NCI-H1105 (cell line): Measurements from ENCODE around the gene HEXIM2.
"Not testable (repeated sequence)": the region's sequence is repeated elsewhere in the genome, so short reads cannot be mapped to it uniquely, and the experiment has no call there.

Source experiments
- DNase-seq: peaks from one replicate; lab custom pipeline; 2025; lab: John Stamatoyannopoulos, UW

The HEXIM2 gene

DNA sequence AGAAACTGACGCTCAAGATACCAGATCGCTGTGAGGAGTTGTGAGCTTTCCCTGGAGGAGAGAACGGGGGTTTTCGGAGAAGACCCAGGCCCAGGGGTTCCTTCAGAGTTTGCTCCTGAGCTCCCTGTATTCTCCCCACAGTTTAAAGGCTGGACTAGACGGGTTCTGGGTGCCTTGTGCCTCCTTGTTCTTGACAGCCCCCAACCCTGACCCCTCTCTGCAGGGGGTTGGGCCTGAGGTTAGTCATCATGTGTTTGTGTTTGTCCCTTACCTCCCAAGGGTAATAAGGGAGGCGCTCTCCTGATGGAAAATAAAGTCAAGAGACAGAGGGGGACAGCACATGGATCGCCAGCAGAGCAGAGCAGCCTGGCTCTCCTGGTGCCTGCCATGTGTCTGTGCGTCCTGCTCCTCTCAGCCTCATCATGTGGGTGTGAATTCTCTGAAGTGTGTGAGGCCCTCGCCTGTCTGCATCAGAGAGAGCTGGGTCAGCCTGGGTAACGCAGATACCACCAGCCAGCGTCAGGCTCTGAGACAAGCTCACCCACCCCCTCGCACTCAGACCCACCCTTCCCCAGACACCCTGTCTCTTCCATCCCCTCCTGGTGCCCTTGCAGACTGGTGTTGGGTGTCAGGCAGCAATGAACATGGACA lies 8.7 kb downstream of the HEXIM2 start:
- DNase-seq = no peak

DNA sequence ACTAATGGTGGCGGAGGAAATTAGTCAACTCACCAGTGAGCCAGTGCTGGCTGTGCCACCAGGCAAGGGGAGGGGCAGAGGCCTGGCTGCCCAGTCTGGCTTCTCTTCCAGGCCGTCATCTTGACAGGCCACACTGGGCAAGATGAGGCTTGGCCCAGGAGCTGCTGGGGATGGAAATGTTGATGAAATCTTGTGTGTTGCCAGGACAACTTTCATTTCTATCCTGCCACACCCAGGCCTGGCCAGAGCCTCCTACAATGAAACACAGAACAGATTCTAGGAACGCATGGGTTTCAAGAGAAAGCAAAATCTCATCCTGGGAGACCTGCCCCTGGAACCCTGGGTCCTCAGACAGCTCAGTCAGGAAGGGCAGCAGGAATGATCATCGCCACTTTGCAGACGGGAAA lies 9.3 kb downstream of the HEXIM2 start:
- DNase-seq = no peak

DNA sequence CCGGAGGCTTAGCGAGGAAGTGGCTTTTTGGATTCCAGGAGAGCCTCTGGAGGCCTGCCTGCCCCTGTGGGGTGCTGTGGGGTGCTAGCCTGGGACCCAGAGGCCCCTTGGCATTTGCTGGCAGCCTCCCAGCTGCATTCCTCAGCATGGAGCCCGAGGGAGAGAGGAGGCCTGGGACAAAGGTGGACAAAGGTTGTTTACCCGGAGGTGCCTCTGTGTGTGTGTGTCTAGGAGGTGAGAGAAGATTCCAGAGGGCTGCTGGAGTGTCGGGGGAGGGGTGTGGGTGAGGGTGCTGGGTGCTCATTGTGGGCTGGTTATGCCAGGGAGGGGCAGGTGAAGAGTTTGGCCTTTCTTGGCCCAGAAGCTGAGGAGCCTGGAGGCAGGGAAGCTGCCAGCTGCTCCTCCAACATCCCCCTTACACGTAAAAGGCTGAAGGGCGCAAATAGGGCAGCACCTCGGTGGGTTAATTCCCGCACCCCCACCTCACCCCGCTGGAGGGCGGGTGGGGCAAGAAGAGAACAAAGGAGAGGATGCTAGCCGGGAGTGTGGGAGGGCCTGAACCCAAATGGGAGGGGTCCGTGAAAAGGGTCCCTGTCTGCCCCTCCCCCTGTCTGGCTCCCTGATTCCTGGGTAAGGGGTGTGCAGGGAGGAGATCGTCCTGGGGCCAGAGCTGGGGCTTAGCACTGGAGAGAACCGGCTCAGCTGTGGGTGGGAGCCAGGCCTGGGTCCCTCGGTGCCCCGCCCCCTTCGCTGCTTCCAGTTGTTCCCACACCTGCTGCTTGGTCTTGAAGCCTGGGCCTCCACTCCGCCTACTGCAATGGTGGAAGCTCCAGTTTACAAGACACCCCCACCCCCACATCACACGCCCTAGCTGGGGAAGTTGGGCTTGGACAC lies 9.9 kb downstream of the HEXIM2 start:
- DNase-seq = no peak

DNA sequence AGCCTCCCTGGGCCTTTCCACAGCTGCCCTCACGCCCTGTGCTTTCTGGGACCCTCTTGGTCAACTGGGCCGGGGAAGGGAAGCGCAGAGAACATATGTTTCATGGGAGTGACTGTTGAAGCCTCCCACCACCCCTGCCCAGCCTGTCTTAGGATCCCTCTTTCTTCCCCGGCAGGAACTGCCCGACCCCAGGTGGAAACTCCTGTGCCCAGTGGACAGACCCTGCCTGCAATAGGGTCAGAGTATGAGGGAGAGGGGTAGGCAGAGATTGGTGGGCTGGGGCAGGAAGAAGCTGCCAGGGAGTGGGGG lies 10.5 kb downstream of the HEXIM2 start:
- DNase-seq = no peak

DNA sequence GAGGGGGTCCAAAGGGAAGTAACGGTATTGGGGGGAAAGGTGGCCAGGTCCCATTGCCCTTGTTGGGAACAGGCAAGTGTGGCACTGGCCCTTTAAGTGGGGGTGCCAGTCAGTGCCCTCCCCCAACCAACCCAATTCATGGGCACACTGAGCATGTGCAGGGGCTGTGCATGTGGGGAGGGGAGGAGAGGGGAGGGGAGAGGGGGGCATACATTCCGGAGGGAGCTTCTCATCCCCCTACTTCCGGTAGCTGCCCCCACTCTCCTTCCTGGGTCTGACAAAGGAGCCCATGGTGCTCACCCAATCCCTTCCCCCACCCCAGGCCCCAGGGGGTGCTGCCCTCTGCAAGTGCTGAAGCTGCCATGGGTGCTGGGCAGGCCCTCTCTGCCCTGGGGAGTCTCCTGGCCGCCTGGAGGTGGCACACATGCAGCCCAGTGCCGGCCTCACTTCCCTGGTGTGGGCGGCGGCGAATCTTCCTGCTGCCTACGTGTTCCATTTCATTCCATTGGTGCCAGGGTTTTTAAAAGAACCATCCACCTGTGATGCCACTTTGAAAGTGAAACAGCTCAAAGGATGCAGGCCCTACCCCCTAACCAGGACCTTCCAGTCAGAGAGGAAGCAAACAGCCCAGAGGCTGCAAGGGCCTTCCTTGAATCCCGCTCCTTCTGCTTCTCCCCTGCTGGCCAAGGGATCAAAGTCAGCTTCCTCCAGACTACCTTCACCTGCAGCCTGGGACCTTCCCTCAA lies 11.0 kb downstream of the HEXIM2 start:
- DNase-seq = no peak

DNA sequence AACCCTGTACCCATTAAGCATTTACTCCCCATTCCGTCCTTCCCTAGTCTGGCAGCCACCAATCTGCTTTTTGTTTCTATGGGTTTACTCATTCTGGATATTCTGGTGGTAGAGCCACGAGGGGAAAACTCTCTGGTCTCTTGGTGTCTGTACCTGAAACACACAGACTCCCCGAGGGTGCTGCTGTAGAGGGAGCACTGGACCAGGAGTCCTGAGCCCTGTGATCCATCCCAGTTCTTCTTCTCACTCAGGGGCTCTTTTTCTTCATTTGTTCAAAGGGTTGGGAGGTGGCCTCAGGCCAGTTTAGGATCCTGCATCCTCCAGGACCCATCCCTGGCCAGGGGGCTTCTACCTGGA lies 14.1 kb downstream of the HEXIM2 start:
- DNase-seq = no peak

DNA sequence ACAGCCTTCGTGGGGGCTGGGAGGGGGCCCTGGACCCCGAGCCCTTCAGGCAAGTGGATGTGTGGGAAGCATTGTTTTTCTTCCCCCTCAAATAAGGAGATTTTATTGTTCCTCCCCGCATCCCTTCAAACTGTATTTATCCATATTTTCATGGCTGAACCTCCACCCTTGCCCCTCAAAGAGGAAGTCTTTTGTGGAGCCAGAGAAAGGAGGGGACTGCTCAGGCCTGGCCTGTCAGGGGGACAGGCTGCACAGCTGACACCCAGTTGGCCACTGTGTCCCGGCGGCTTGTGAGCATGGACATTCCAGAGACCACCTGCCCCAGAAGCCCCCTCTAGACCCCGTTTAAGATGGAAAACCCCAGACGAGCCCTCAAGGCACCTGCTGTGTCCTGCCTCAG lies 15.9 kb downstream of the HEXIM2 start:
- no peak for DNase-seq

DNA sequence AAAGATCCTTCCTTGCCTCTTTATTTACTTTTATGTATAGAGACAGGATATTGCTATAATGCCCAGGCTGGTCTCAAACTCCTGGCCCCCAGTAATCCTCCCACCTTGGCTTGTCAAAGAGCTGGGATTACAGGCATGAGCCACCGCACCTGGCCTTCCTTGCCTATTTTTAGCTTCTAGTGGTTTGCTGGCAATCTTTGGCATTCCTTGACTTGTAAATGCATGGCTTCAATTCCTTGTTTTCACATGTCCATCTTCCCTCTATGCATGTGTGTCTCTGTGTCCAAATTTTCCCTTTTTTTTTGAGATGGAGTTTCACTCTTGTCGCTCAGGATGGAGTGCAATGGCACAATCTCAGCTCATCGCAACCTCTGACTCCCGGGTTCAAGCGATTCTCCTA lies 22.5 kb downstream of the HEXIM2 start:
- DNase-seq = no peak

DNA sequence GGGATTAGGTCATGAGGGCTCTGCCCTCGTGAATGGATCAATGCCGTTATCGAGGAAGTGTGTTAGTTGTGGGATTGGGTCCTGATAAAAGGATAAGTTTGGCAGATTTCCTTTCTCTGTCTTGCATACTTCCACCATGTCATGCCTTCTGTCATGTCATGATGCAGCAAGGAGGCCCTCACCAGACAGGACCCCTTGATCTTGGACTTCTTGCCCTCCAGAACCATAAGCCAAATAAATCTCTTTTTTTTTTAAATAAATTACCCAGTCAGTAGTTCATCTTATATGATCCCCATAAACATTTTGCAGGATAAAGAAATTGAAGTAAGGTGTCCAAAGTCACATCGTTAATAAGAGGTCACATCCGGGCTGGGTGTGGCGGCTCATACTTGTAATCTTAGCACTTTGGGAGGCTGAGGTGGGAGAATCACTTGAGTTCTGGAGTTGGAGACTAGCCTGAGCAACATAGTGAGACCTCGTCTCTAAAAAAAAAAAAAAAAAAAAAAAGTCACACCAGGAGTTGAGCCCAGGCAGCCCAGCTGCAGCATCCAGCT lies 25.2 kb downstream of the HEXIM2 start:
- DNase-seq = no peak

DNA sequence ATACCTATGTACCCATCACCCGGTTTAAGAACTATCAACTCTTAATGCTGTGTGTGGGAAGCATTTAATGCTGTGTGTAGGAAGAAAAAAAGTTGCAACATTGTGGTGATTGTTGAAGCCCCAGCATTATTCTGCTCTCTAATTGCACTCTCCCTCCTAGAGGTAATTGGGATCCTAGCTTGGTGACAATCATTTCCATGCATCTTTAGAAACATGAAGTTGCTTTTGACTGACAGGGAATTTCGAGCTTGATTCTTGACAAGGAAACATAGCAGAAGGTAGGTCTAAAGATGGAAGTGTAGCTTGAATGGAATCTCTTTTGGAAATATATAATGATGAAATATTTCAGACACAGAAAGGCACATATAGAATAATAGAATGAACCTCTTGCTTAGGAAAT lies 27.3 kb downstream of the HEXIM2 start:
- DNase-seq = no peak

DNA sequence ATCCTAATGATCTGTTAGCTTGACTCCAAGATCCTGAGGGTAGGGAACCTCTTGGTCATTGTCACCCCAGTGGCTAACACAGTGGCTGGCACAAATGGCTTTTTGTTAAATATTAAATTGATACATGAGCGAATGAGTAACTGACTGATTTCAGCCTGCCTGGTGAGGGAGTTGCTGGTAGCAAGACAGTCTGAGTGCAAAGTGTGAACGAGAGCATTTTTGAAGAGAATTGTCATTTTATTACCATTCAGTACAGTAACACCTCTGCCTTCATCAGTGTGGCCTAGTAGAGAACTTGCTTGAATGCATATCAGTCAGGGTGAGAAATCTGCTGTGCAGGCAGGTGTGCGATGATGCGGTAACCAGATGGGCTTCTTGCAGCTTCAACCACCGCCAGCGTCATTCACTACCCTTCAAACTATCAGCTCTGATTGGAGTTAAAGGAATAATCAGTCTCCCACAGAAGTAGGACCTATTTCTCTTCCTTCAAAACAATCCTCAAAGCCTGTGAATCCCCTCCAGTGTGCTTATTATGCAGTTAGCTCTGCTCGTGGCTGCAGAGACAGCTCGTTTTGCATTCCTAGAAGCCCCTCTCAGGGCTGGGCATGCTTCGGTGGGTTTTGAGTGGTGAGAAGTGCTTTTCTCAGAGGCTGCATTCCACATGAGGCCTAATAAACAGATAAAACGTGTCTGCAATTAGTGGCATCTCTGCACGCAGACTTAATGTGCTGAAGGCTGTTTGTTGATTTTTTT lies 29.0 kb downstream of the HEXIM2 start:
- no peak for DNase-seq

DNA sequence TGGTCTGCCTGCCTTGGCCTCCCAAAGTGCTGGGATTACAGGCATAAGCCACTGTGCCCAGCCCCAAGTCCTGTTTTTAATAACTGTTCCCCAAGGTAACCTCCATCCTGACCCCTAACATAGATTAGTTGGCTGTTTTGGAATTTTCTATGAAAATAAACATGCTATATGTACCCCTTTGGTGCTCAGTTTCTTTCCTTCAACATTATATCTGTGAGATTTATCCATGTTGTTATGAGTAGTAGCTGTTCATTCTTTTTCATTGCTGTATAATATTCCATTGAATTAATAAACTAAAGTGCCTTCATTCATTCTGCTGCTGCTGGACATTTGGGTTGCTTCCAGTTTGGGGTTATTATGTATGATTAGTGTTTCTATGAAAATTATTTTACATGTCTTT lies 33.7 kb downstream of the HEXIM2 start:
- DNase-seq = no peak

DNA sequence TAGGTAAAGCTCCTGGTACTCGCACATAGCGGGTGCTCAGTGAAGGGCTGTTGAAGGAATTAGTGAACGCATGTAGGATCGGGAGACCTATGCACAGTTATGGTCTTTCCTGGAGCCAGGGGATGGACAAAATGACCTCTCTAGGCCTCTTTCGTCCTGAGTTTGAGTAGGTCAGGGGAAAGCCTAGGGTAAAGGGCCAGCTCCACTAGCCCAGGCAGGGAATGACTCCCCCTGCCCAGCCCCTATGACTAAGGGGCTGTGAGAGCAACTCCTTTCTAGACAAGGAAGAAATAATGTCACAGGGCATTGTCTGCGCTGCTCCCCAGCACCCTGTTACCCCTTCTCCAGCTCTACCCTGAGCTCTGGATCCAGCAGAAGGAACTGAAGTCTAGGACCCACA lies 35.4 kb downstream of the HEXIM2 start:
- DNase-seq = no peak

DNA sequence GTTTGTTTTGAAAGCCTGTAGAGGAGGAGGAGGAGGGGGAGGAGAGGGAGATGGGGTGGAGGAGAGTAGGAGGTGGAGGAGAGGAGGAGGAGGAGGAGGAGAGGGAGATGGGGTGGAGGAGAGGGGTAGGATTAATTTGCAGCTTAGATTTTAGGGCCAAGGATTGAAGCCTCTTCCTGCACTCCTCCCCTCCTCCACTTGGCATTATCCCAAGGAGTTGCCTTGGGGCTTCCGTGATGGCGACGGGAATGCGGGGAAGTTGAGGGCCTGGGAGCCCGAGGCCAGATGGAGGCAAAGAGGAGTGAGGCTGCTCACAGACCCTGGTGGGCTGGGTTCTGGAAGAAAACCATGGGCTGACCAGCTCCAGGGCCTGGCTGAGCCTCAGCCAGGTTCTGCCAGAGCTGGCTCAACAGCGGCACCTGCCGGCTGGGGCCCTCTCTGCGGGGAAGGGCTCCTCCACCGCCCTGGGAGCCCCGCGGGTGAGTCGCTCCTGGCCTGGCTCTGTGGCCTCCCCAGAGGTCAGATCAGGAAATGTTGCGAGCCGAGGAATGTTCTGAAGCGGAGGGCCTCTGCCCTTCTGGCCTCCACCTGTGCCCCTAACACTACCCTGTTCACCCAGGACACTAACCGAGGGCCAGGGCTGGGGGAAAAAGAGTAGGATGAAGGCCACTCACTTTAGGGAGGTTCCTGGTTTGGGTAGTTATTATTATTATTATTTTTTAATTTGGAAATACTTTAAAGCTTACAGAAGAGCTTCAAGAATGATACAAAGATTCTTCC lies 36.1 kb downstream of the HEXIM2 start:
- peak; percentile 67 for DNase-seq

DNA sequence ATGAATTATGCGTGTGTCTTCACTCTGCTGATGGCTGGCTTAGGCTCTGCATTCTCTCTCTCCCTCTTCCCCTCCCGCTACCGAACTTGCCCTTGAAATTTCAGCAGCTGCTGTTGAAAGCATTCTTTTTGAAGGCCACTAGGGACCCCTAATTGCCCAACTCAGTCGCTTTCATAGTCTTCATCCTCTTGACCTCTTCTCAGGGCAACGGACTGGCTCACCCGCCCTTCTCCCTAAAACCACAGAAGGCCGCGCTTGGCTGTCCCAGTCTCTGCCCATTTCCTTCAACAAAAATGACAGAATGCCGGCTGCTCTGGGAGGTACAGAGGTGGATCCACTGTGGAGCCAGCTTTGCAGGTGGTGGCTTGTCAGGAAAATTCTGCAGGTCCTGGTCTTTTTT lies 39.0 kb downstream of the HEXIM2 start:
- DNase-seq = no peak

DNA sequence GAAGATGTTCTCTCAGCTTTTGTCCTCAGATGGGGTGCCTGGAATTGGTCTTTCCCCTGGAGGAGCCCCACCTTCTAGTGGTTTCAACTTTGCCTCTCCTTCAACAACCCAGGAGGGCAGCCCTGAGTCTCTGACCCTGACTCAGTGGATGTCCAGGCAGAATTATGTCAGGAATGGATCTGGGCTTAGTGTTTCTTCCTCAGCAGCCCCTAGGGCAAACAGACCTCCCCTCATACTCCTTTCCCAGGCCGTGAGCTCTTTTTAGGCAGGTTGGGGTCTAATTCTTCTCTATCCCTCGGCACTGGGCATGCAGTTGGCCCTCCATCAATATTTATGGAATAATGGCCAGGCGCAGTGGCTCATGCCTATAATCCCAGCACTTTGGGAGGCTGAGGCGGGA lies 39.8 kb downstream of the HEXIM2 start:
- DNase-seq = no peak

DNA sequence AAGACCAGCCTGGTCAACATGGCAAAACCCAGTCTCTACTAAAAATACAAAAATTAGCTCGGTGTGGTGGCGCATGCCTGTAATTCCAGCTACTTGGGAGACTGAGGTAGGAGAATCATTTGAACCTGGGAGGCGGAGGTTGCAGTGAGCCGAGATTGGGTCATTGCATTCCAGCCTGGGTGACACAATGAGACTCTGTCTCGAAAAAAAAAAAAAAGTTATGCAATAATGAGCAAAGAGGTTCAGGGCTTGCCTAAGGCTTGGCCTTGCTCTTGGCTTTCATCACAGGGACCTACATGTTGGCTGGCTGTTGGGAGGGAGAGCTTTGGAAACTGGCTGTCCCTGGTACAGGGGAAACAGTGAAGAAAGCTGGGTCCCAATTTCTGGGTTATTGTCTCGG lies 40.2 kb downstream of the HEXIM2 start:
- DNase-seq = not testable (repeated sequence)

DNA sequence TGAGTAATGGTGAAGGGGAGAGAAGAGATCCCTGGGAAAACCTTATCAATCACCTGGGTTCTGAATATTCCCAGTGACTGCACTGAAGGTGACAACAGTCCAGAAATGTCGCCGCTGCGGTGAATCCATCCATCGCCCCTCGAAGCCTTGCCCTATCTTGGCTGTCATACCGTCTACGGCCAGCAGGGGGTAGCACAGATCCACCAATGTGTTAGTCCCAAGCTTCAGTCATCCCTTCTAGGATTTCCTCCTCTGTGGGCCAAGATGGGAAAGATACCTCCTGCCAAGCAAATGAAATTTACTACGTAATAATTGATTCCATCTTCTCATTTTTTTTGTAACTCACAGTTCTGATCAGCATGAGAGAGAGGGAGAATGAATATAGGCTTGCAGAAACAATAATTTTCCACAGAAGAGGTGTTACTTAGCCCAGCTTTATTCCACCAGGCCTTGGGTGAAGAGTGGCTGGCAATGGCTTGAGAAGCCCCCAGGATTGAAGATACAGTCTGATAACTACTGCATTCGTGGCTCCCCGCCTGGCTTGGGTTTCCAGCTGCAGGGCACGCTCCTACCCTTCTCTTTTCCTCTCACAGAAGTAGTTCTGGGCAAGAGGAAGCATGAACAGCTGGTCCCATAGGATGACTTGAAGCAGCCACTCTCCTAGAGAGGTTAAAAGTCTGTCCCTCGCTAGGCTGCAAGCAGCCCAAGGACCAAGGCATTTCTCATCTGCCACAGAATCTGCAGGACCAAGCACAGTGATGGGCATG lies 57.4 kb downstream of the HEXIM2 start:
- peak; percentile 70 for DNase-seq
